GM18858 (cell line): ENCODE measurements around the gene GPRC5D.

Experiments
- ATAC-seq: cut with Tn5 transposase; IDR thresholded peaks from one replicate; pipeline ENCODE4 v1.9.1; 2021; ENCODE audit not compliant: unreplicated experiment

GPRC5D gene

DNA sequence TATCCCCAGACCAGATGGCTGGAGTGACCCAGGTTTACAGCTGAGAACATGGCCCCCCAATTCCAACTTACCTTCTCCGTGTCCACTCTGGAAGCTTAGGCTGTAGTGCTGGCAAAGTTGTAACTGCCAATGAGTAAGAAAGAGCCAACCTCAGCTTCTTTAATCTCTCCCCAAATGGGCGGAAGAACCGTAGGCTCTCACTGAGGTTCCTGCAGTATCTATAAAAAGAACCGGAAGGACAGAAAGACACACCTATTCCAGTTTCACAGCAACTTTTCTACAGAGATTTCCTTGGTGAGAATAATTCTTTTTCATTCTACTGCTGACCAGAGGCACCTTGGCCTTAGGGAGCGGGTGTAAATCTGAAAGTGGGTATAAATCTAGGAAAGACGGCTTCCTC is at the start of gene GPRC5D:
Gene GPRC5D, minus strand, starts transcription at position 135 of the 400 bp plus-strand sequence. CDS start 1,786 bp downstream, outside the sequence.
- ATAC-seq: no peak

DNA sequence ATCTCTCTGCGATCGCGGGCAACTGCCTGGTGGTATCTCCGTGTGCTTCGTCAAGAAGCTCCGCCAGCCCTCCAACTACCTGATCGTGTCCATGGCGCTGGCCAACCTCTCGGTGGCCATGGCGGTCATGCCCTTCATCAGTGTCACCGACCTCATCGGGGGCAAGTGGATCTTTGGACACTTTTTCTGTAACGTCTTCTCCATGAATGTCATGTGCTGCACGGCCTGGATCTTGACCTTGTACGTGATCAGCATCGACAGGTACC is 49.7 kb upstream of the GPRC5D start:
- ATAC-seq: no peak

- no peak for ATAC-seq
These were observed 49.2 kb upstream of the GPRC5D start for GRCh38 chr12:13000925-13001774.

- ATAC-seq: peak; percentile 13
These were observed 48.6 kb upstream of the GPRC5D start for GRCh38 chr12:13000616-13000924.

- ATAC-seq: peak; percentile 61
These were observed 48.1 kb upstream of the GPRC5D start, which contains the start of gene HEBP1 for GRCh38 chr12:12999959-13000615. Gene HEBP1, minus strand, starts transcription at chr12:13000265. Its CDS starts 151 bp downstream, at chr12:13000114.

GRCh38 chr12:12999271-12999958 is 47.4 kb upstream of the GPRC5D start:
- no peak for ATAC-seq

DNA sequence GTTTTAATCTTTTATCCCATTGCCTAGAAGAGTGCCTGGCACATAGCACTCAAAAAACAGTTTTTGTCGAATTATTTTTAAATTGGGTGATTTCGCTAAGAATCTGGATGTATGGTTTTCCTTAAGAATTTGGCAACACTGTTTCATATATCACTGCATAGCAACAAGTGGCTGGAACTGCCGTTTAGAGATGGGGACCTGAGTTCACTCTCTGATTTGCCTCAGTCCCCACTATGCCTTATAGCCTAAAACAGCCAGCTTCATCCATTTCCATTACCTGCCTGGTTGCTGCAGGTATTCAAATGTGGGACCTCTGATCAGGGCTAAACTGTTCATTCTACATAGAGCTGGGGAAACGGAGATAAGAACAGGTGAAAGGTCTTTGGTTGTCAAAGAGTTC is 46.3 kb upstream of the GPRC5D start:
- ATAC-seq: no peak

DNA sequence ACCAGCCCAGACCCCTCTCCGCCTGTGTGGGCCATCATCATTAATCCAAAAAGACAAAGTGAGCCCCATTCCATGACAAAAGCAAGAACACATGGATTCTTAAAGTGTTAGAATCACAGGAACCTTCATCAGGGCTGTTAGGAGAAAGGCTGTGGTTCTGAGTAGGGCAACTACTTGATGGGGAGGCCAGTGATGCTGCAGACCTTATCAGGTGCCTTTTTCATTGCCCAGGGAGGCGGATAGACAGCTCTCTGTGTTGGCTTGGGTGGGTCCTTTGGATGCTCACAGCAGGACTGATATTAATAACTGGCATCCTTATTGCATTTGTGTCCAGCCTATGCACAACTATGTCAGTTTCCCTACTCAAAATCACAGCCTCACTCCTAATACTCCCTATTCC is 45.8 kb upstream of the GPRC5D start:
- ATAC-seq: no peak

- no peak for ATAC-seq
These were observed 45.2 kb upstream of the GPRC5D start for GRCh38 chr12:12997156-12997555.

DNA sequence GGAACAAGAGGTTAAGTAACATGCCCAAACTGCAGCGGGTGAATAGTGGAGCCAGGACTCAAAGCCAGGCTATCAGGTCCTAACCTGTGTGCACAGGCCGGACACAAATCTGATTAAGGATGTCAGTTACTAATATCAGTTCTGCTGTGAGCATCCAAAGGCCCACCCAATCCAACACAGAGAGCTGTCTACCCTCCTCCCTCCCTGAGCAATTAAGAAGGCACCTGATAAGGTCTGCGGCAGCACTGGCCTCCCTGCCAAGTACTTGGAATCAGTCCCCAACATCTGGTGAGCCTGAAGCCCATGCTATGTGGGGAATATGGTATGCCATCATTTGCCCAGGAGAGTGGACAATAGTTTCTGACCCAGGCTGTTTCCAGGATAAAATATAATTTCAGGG is 44.2 kb upstream of the GPRC5D start:
- ATAC-seq: no peak

DNA sequence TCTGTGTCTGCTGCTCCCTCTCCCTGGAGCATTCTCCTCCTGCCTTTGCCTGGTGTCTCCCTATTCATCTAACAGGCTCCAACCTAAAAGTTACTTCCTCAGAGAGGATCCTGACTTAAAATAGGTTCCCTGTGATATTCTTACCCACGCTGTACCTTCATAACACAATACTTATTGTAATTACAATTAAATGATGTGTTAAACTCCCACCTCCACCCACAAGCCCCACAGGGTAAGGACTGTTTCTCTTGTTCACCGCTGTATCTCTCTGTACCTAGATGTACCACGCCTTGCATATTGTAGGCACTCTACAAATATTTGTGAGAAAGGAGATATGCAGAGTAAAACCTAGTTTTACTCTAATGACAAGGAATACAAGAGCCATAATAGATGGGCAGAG is 43.1 kb upstream of the GPRC5D start:
- no peak for ATAC-seq

DNA sequence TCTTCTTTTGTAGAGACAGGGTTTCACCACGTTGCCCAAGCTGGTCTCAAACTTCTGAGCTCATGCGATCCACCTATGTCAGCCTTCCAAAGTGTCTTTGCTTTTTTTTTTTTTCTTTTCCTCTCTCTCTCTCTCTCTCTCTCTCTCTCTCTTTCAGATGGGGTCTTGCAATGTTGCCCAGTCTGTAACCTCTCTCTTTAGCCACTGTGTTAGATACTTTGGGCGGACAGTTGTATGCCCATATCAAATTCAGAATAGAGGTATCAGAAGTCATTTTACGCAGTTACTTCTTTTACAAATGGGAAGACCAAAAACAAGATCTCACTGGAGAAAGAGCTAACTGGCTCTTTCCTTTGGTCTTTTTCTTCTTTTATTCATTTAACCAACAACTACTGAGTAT is 41.4 kb upstream of the GPRC5D start:
- ATAC-seq: no peak

GRCh38 chr12:12992418-12993130 is 40.6 kb upstream of the GPRC5D start:
- no peak for ATAC-seq

DNA sequence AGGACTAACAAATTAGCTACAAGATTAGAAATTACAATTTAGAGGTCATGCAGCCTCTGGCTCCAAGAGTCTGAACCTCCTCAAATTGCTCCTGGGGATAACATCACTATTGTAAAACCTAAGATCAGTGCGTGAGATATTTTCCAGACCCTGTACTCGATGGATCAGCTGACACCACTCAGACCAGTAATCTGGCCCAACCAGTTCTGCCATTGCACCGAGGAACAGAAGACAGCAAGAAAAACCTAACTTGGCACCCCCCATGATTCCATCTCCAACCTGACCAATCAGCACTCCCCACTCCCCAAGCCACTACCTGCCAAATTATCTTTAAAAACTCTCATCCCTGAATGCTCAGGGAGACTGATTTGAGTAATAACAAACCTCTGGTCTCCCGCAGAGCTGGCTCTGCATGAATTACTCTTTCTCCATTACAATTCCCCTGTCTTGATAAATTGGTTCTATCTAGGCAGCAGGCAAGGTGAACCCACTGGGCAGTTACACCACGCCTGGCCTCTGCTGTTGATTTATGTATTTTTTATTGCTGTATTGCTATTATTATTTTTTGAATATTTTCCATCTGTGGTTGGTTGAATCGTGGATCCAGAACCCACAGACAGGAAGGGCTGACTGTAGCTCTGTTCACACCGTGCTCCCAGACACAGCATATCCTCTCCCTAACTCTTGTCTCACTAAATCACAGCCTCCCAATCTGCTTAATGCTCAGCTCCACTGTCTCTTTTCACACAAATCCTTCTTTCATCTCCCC is 38.9 kb upstream of the GPRC5D start:
- ATAC-seq: no peak

GRCh38 chr12:12987421-12987820 is 35.5 kb upstream of the GPRC5D start:
- ATAC-seq: no peak

- no peak for ATAC-seq
These were observed 34.9 kb upstream of the GPRC5D start for GRCh38 chr12:12986775-12987331.

GRCh38 chr12:12985817-12986408 is 33.9 kb upstream of the GPRC5D start:
- no peak for ATAC-seq

DNA sequence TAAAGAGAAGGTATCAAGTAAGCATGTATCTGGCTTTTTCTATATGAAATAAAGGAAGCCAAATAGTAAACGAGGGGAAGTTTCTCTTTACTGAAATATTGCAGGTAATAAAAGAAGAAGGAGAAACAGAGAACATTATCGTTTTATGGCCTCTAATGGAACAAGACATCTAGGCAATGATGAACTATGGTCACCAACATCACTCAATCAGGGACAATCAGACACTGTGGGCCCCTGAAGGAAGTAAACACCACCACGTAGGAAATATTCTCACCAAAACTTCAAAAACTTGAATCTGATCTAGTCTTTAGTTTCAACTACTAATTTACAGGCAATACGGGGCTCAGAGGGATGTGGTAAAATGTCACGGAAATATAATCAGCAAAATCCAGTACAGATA is 32.2 kb upstream of the GPRC5D start:
- ATAC-seq: no peak

GRCh38 chr12:12983420-12984035 is 31.6 kb upstream of the GPRC5D start:
- ATAC-seq: no peak

- no peak for ATAC-seq
These were observed 30.4 kb upstream of the GPRC5D start for GRCh38 chr12:12982331-12982730.
